H9 (cell line): ENCODE data around the gene LZTFL1. TPM values are rescaled to one million over a fixed set of nuclear protein-coding genes. Genes with fewer than 3 reads are reported as not detected.

Experiments used
- DNase-seq: peaks from one replicate; pipeline ENCODE4 v3.0.0-alpha.2; 2017
- H2AFZ ChIP-seq: one replicate; pipeline ENCODE4 v1.6.1; 2013; ENCODE audit warnings: mild to moderate bottlenecking, low read length, control low read depth, moderate library complexity
- H2AK5ac ChIP-seq: 2 replicates; pipeline ENCODE4 v1.6.1; 2013; ENCODE audit warnings: low read length, control low read depth, mixed read lengths; ENCODE audit not compliant: insufficient read length
- H2BK120ac ChIP-seq: one replicate; pipeline ENCODE4 v1.6.1; 2013; ENCODE audit warnings: low read depth, mild to moderate bottlenecking, low read length, control low read depth, inconsistent platforms; ENCODE audit not compliant: poor library complexity, severe bottlenecking
- H2BK12ac ChIP-seq: 2 replicates; pipeline ENCODE4 v1.6.1; 2013; ENCODE audit warnings: low read length, control low read depth, mixed read lengths, low read depth; ENCODE audit not compliant: insufficient read length
- H2BK15ac ChIP-seq: 2 replicates; pipeline ENCODE4 v1.6.1; 2013; ENCODE audit warnings: low read depth, low read length, control low read depth
- H2BK20ac ChIP-seq: one replicate; pipeline ENCODE4 v1.6.1; 2013; ENCODE audit warnings: low read depth, mild to moderate bottlenecking, low read length, control low read depth, inconsistent platforms; ENCODE audit not compliant: poor library complexity, severe bottlenecking
- H2BK5ac ChIP-seq: 2 replicates; pipeline ENCODE4 v1.6.1; 2013; ENCODE audit warnings: low read length, control low read depth, mixed read lengths; ENCODE audit not compliant: insufficient read length
- H3K14ac ChIP-seq: 2 replicates; pipeline ENCODE4 v1.6.1; 2013; ENCODE audit warnings: low read length, control low read depth; ENCODE audit not compliant: insufficient read depth
- H3K18ac ChIP-seq: 2 replicates; pipeline ENCODE4 v1.6.1; 2013; ENCODE audit warnings: low read depth, mild to moderate bottlenecking, mixed read lengths, low read length, control low read depth; ENCODE audit not compliant: insufficient read length
- H3K23ac ChIP-seq: 2 replicates; pipeline ENCODE4 v1.6.1; 2013; ENCODE audit warnings: low read length, control low read depth, mixed read lengths, low read depth; ENCODE audit not compliant: insufficient read length
- H3K23me2 ChIP-seq: 2 replicates; pipeline ENCODE4 v1.6.1; 2013; ENCODE audit warnings: low read depth, mild to moderate bottlenecking, mixed read lengths, low read length, control low read depth; ENCODE audit not compliant: insufficient read length, poor library complexity, severe bottlenecking
- H3K27ac ChIP-seq: 2 replicates; pipeline ENCODE4 v1.5.1; 2013; ENCODE audit warnings: low read length, control low read depth, mixed read lengths, low read depth; ENCODE audit not compliant: insufficient read length
- H3K27me3 ChIP-seq: 2 replicates; pipeline ENCODE4 v1.6.1; 2013; ENCODE audit warnings: low read length, control low read depth, inconsistent platforms; ENCODE audit not compliant: insufficient read depth
- H3K4ac ChIP-seq: 2 replicates; pipeline ENCODE4 v1.6.1; 2013; ENCODE audit warnings: low read depth, mild to moderate bottlenecking, control low read depth, inconsistent platforms, low read length, moderate library complexity
- H3K4me1 ChIP-seq: 2 replicates; pipeline ENCODE4 v1.6.1; 2013; ENCODE audit warnings: low read length, control low read depth, inconsistent platforms; ENCODE audit not compliant: insufficient read depth
- H3K4me2 ChIP-seq: 2 replicates; pipeline ENCODE4 v1.6.1; 2013; ENCODE audit warnings: low read length, control low read depth, mixed read lengths; ENCODE audit not compliant: insufficient read length, insufficient read depth
- H3K56ac ChIP-seq: 2 replicates; pipeline ENCODE4 v1.6.1; 2013; ENCODE audit warnings: low read depth, mild to moderate bottlenecking, mixed read lengths, low read length, control low read depth; ENCODE audit not compliant: insufficient read length
- H3K79me1 ChIP-seq: 2 replicates; pipeline ENCODE4 v1.6.1; 2013; ENCODE audit warnings: low read depth, mild to moderate bottlenecking, moderate library complexity, low read length, control low read depth, inconsistent platforms; ENCODE audit not compliant: insufficient read depth, poor library complexity, severe bottlenecking
- H3K79me2 ChIP-seq: 2 replicates; pipeline ENCODE4 v1.6.1; 2013; ENCODE audit warnings: low read length, control low read depth, inconsistent platforms; ENCODE audit not compliant: insufficient read depth
- H3K9ac ChIP-seq: 2 replicates; pipeline ENCODE4 v1.6.1; 2013; ENCODE audit warnings: low read length, control low read depth, mixed read lengths; ENCODE audit not compliant: insufficient read length; ENCODE audit errors: extremely low read depth
- H3K9me3 ChIP-seq: one replicate; pipeline ENCODE4 v1.6.1; 2013; ENCODE audit warnings: low read depth, low read length, inconsistent platforms; ENCODE audit not compliant: control insufficient read depth
- H3T11ph ChIP-seq: one replicate; pipeline ENCODE4 v1.6.1; 2013; ENCODE audit warnings: mild to moderate bottlenecking, low read length, control low read depth, inconsistent platforms
- H4K20me1 ChIP-seq: one replicate; pipeline ENCODE4 v1.6.1; 2013; ENCODE audit not compliant: control insufficient read depth, insufficient read length, insufficient read depth
- H4K5ac ChIP-seq: 2 replicates; pipeline ENCODE4 v1.6.1; 2013; ENCODE audit warnings: low read depth, mild to moderate bottlenecking, mixed read lengths, low read length, control low read depth; ENCODE audit not compliant: insufficient read length
- H4K8ac ChIP-seq: replicated peaks from 2 replicates; pipeline ENCODE4 v1.6.1; 2013; ENCODE audit warnings: low read length, control low read depth, mixed read lengths, low read depth; ENCODE audit not compliant: insufficient read length
- H4K91ac ChIP-seq: 2 replicates; pipeline ENCODE4 v1.6.1; 2013; ENCODE audit warnings: low read depth, mild to moderate bottlenecking, moderate library complexity, mixed read lengths, low read length, control low read depth; ENCODE audit not compliant: insufficient read length
- H3K27ac Mint-ChIP-seq, 3 experiments: 2 replicates in 2 of 3; 3 replicates in 1 of 3; pipeline ENCODE4 v1.8.0; 2020 to 2021; ENCODE audit warnings: mixed read lengths in 3 of 3, mild to moderate bottlenecking in 1 of 3, moderate library complexity in 1 of 3
- H3K27me3 Mint-ChIP-seq: 2 replicates; pipeline ENCODE4 v1.8.0; 2021; ENCODE audit warnings: low read depth, mild to moderate bottlenecking, moderate library complexity, mixed read lengths
- H3K36me3 Mint-ChIP-seq, 3 experiments: 2 replicates in 2 of 3; 3 replicates in 1 of 3; pipeline ENCODE4 v1.8.0; 2020 to 2021; ENCODE audit warnings: low read depth in 3 of 3, mixed read lengths in 3 of 3; ENCODE audit not compliant: insufficient read depth in 1 of 3
- H3K4me1 Mint-ChIP-seq, 2 experiments: 2 replicates each; pipeline ENCODE4 v1.8.0; 2020; ENCODE audit warnings: mixed read lengths in 2 of 2
- H3K4me3 Mint-ChIP-seq, 2 experiments: 2 replicates in 1 of 2; 3 replicates in 1 of 2; pipeline ENCODE4 v1.8.0; 2020 to 2021; ENCODE audit warnings: mild to moderate bottlenecking in 2 of 2, mixed read lengths in 2 of 2, moderate library complexity in 1 of 2
- H3K9me3 Mint-ChIP-seq, 2 experiments: 2 replicates in 1 of 2; 3 replicates in 1 of 2; pipeline ENCODE4 v1.8.0; 2020; ENCODE audit warnings: mild to moderate bottlenecking in 2 of 2, mixed read lengths in 2 of 2, moderate library complexity in 1 of 2
- CTCF ChIP-seq: fragments of 200-600 bp; sonication (generic); conservative IDR thresholded peaks from 3 replicates; pipeline ENCODE4 v1.8.0; 2021; ENCODE audit warnings: antibody characterized with exemption, mild to moderate bottlenecking
- WGBS: extraction: QIAGEN DNeasy Blood & Tissue Kit; methylation state at CpG from one replicate; pipeline ENCODE4 v1.1.7; 2013; ENCODE audit warnings: missing lambda C conversion rate, low lambda C conversion rate, mixed read lengths; ENCODE audit not compliant: insufficient read length; ENCODE audit errors: extremely low coverage; 5-methylcytosine and 5-hydroxymethylcytosine counted together
- total RNA-seq: library from RNA; stranded (reverse); gene quantifications from 2 replicates; pipeline ENCODE4 v1.2.1, GENCODE V29; 2021

LZTFL1 gene
- total RNA-seq, 1 experiment from 2014 or later = 12.2 TPM

- H3K4me1 Mint-ChIP-seq = 0 out of 4 replicates have a peak, but pooled peaks cover 0 to 3% of the 10 kb centered on the region in 2 experiments
- no peaks in the 10 kb centered on the region for H3K9me3 Mint-ChIP-seq
- Histone ChIP-seq H2BK5ac (no peak overlapping the region), H3K23ac (no peak overlapping the region), H4K20me1 (no peaks in the 10 kb centered on the region), H3K79me2 (no peaks in the 10 kb centered on the region), H2AK5ac (no peak overlapping the region), H2BK120ac (no peak overlapping the region), H3K18ac (no peak overlapping the region), H3K4me1 (no peaks in the 10 kb centered on the region), H3K9ac (no peak overlapping the region), H2BK20ac (no peak overlapping the region), H3K4ac (no peak overlapping the region), H3K9me3 (no peaks in the 10 kb centered on the region), H2BK12ac (no peak overlapping the region), H4K5ac (no peak overlapping the region), H2AFZ (no peak overlapping the region), H3K4me2 (no peak overlapping the region), H3K56ac (no peak overlapping the region), H3K27ac (no peak overlapping the region), H2BK15ac (no peak overlapping the region), H3K23me2 (no peaks in the 10 kb centered on the region), H3K79me1 (no peaks in the 10 kb centered on the region), H4K8ac (no peak overlapping the region), H3K27me3 (no peaks in the 10 kb centered on the region), H4K91ac (no peak overlapping the region), H3K14ac (no peak overlapping the region), H3T11ph (no peak overlapping the region)
- DNase-seq = no peak
- TF ChIP-seq CTCF = no peak
- no CpG with 5 or more reads among the region's 3 CpGs for WGBS
- peaks cover 4% of the 10 kb centered on the region for H3K27me3 Mint-ChIP-seq
- no peak overlapping the region for H3K27ac Mint-ChIP-seq
- no peaks in the 10 kb centered on the region for H3K36me3 Mint-ChIP-seq
- H3K4me3 Mint-ChIP-seq = no peak overlapping the region
These were observed 35.8 kb downstream of the LZTFL1 start for GRCh38 chr3:45806072-45806471.
